ENCODE measurements around the gene TNFAIP2.
"Not testable (repeated sequence)": the region's sequence is repeated elsewhere in the genome, so short reads cannot be mapped to it uniquely, and the experiment has no call there.

TNFAIP2 gene

GRCh38 chr14:103156651-103157378, 33.6 kb downstream of the TNFAIP2 start:
- DNase-seq = no peak

GRCh38 chr14:103157969-103158368, 34.7 kb downstream of the TNFAIP2 start:
- no peak for DNase-seq

- no peak for DNase-seq
Observed at GRCh38 chr14:103158688-103159087, 35.4 kb downstream of the TNFAIP2 start.

- no peak for DNase-seq
Observed at GRCh38 chr14:103160321-103161053, 37.2 kb downstream of the TNFAIP2 start.

- DNase-seq = no peak
Observed at GRCh38 chr14:103161054-103161397, 37.8 kb downstream of the TNFAIP2 start.

GRCh38 chr14:103163199-103163598, 39.9 kb downstream of the TNFAIP2 start:
- DNase-seq = no peak

GRCh38 chr14:103164006-103164405, 40.7 kb downstream of the TNFAIP2 start:
- DNase-seq = no peak

GRCh38 chr14:103164779-103165178, 41.5 kb downstream of the TNFAIP2 start:
- no peak for DNase-seq

GRCh38 chr14:103165323-103165722, 42.1 kb downstream of the TNFAIP2 start:
- no peak for DNase-seq

- DNase-seq = no peak
Observed at GRCh38 chr14:103169954-103170353, 46.7 kb downstream of the TNFAIP2 start.

- not testable (repeated sequence) for DNase-seq
Observed at GRCh38 chr14:103171206-103171605, 47.9 kb downstream of the TNFAIP2 start.

- no peak for DNase-seq
Observed at GRCh38 chr14:103172921-103173320, 49.7 kb downstream of the TNFAIP2 start.

GRCh38 chr14:103173887-103174286, 50.6 kb downstream of the TNFAIP2 start:
- DNase-seq = not testable (repeated sequence)

GRCh38 chr14:103176176-103176575, 52.9 kb downstream of the TNFAIP2 start:
- DNase-seq = not testable (repeated sequence)

- no peak for DNase-seq
Observed at GRCh38 chr14:103177376-103177775, 54.1 kb downstream of the TNFAIP2 start.

GRCh38 chr14:103178521-103178920, 55.3 kb downstream of the TNFAIP2 start:
- DNase-seq = no peak

- no peak for DNase-seq
Observed at GRCh38 chr14:103179094-103179493, 55.8 kb downstream of the TNFAIP2 start.

- DNase-seq = no peak
Observed at GRCh38 chr14:103180331-103180730, 57.1 kb downstream of the TNFAIP2 start.

- no peak for DNase-seq
Observed at GRCh38 chr14:103184046-103184445, 60.8 kb downstream of the TNFAIP2 start.

- no peak for DNase-seq
Observed at GRCh38 chr14:103185051-103186029, 62.1 kb downstream of the TNFAIP2 start.

GRCh38 chr14:103186241-103186822, 63.1 kb downstream of the TNFAIP2 start:
- DNase-seq = no peak
